ENCODE measurements around the gene RRN3.
"Not testable (repeated sequence)": the region's sequence is repeated elsewhere in the genome, so short reads cannot be mapped to it uniquely, and the experiment has no call there.

- not testable (repeated sequence) for TF ChIP-seq CTCF, POLR2A (IDR thresholded peaks at IDR 0.05)
Observed at GRCh38 chr16:15028345-15028715, 65.7 kb downstream of the RRN3 start.
